OCI-LY7 (cell line): ENCODE results near the gene FOXP1. TPM values are rescaled to one million over a fixed set of nuclear protein-coding genes. Genes with fewer than 3 reads are reported as not detected.

Experiments
- BruUV-seq: library from RNA; stranded (reverse); fragments of 400-500 nt; replicated peaks from 2 replicates; lab custom pipeline; 2021; lab: Mats Ljungman, UMichigan
- CTCF ChIA-PET: fragments of 300-600 bp; sonication (Branson Sonifier 250); formaldehyde crosslinking; loops from one replicate; lab custom pipeline; 2022; ENCODE audit warnings: antibody characterized with exemption; ENCODE audit not compliant: unreplicated experiment; lab: Charles Lee
- POLR2A ChIA-PET: fragments of 300-600 bp; sonication (Branson Sonifier 250); formaldehyde crosslinking; loops from one replicate; lab custom pipeline; 2022; ENCODE audit warnings: antibody characterized with exemption; lab: Charles Lee
- DNase-seq: peaks from one replicate; pipeline ENCODE4 v3.0.0-alpha.2; 2015; ENCODE audit warnings: low spot score
- H2AFZ ChIP-seq: fragments of 200-600 bp; sonication (generic), shearing (Covaris generic); 2 replicates; pipeline ENCODE4 v1.6.1; 2014; ENCODE audit warnings: mild to moderate bottlenecking, antibody characterized with exemption, low read length, moderate library complexity
- H3K27ac ChIP-seq: fragments of 200-600 bp; sonication (generic); 2 replicates; pipeline ENCODE4 v1.5.1; 2014; ENCODE audit warnings: mixed run types, low read depth, mild to moderate bottlenecking, moderate library complexity, low read length, inconsistent platforms; ENCODE audit not compliant: poor library complexity, severe bottlenecking
- H3K36me3 ChIP-seq: fragments of 200-600 bp; sonication (generic); 2 replicates; pipeline ENCODE4 v1.6.1; 2014; ENCODE audit warnings: mild to moderate bottlenecking, antibody characterized with exemption, low read length, moderate library complexity, mixed read lengths; ENCODE audit not compliant: insufficient read depth
- H3K4me1 ChIP-seq: fragments of 200-600 bp; sonication (generic); 2 replicates; pipeline ENCODE4 v1.5.1; 2014; ENCODE audit warnings: mild to moderate bottlenecking, low read length; ENCODE audit not compliant: insufficient read depth, poor library complexity, severe bottlenecking
- H3K4me2 ChIP-seq: fragments of 200-600 bp; sonication (generic); 2 replicates; pipeline ENCODE4 v1.6.1; 2014; ENCODE audit warnings: mild to moderate bottlenecking, low read length
- H3K4me3 ChIP-seq: fragments of 200-600 bp; sonication (generic); 2 replicates; pipeline ENCODE4 v1.5.1; 2014; ENCODE audit warnings: mild to moderate bottlenecking, low read depth, low read length; ENCODE audit not compliant: poor library complexity, severe bottlenecking
- H3K79me2 ChIP-seq: fragments of 200-600 bp; sonication (generic); 2 replicates; pipeline ENCODE4 v1.6.1; 2016; ENCODE audit warnings: low read depth, mild to moderate bottlenecking, low read length, moderate library complexity, mixed read lengths; ENCODE audit not compliant: insufficient read depth
- H3K9me2 ChIP-seq: fragments of 200-600 bp; sonication (generic); 2 replicates; pipeline ENCODE4 v1.6.1; 2016; ENCODE audit warnings: mild to moderate bottlenecking, low read length, mixed read lengths; ENCODE audit not compliant: insufficient read depth
- H3K9me3 ChIP-seq: fragments of 200-600 bp; sonication (generic); 2 replicates; pipeline ENCODE4 v1.6.1; 2014; ENCODE audit warnings: mild to moderate bottlenecking, mixed run types, low read length, mixed read lengths
- H4K20me1 ChIP-seq: fragments of 200-600 bp; sonication (generic); 2 replicates; pipeline ENCODE4 v1.6.1; 2014; ENCODE audit warnings: mild to moderate bottlenecking, antibody characterized with exemption, low read length, moderate library complexity, mixed read lengths; ENCODE audit not compliant: insufficient read depth
- CTCF ChIP-seq: fragments of 200-600 bp; sonication (generic); conservative IDR thresholded peaks from 2 replicates; pipeline ENCODE4 v1.5.1; 2014; ENCODE audit warnings: mild to moderate bottlenecking, antibody characterized with exemption, low read length, moderate library complexity, mixed read lengths
- EZH2phosphoT487 ChIP-seq: fragments of 200-600 bp; sonication (generic); IDR thresholded peaks from 2 replicates; pipeline ENCODE4 v1.6.1; 2018; ENCODE audit warnings: low read depth, borderline replicate concordance, mild to moderate bottlenecking, mixed run types, antibody characterized with exemption, low read length, moderate library complexity, mixed read lengths
- intact Hi-C: fragments of 100-400 bp; cut with micrococcal nuclease; formaldehyde crosslinking; loops from one replicate; pipeline ENCODE4 v1.10.0; 2022; ENCODE audit not compliant: unreplicated experiment
- total RNA-seq, 2 experiments: library from RNA; depleted of rRNA in 1 of 2; stranded (reverse); fragments of >200 nt in 1 of 2; shearing (Covaris generic) in 1 of 2; gene quantifications; 2 replicates each; pipeline ENCODE4 v1.2.3, GENCODE V29; 2014 to 2022

FOXP1 gene
- total RNA-seq, 2 experiments from 2014 or later, result 87.3 to 151 TPM

DNA sequence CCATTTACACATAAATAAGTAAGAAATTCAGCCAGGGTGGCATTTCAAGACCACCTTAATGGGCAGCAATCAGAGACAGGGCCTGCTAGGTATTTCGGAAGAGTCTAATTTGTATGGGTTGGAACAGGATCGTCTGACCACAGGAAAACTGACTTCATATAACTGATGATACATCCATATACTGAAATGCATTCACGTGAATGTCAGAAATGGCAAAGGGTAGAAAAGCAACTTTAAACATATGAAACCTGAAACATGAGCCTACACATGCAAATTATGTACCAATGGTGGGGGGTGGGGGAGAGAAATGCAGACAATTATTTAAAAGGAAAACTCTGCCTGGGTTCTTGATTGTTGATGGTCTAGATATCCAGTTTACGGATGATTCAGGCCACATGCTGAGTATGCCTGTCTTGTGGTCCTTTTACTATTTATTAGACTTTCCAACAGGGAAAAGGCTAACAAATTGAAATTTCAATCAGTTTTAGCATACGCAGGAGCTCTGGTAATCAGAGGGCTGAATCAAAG, 582.2 kb downstream of the FOXP1 start:
- Histone ChIP-seq H3K9me3 (no peaks in the 10 kb centered on the region), H3K79me2 (no peaks in the 10 kb centered on the region; the same call in 1 of the 2 replicates), H2AFZ (no peak overlapping the region), H3K27ac (no peak overlapping the region), H3K4me3 (no peak overlapping the region), H3K4me2 (no peak overlapping the region), H3K9me2 (no peaks in the 10 kb centered on the region), H3K4me1 (peaks cover 20% of the 10 kb centered on the region), H4K20me1 (peaks cover 5% of the 10 kb centered on the region; the same call in 1 of the 2 replicates), H3K36me3 (peaks cover 41% of the 10 kb centered on the region)
- intact Hi-C loops, result loop anchor here (10.0 kb wide), 1 partner anchor 373 kb away; no protein-coding TSS in a partner anchor
- CTCF ChIA-PET, result no interaction called here
- BruUV-seq, result no TSS peak
- no peak for TF ChIP-seq EZH2phosphoT487
- no peak for TF ChIP-seq CTCF
- POLR2A ChIA-PET, result interaction anchor here (0.5 kb wide), 1 partner anchor 312 kb away, joined by 3 read pairs; no protein-coding TSS in a partner anchor
- DNase-seq, result no peak

DNA sequence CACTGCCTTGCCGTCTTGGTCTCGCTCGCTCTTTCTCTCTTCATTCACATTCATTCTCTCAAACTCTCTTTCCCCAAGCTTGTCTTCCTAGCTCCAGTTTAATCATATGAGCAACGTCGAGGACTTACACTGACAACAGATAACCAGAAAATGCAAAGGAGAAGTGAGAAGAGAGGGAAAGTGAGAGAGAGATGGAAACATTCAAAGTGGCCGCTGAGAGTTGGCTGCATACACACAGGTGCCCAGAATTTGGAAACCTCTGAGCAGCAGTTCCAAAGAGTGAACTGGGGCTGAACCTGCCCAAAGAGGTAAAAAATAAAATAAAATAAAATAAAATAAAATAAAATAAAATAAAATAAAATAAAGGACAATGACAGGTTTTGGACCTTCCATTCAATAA, 583.0 kb downstream of the FOXP1 start:
- CTCF ChIA-PET, result no interaction called here
- DNase-seq, result no peak
- intact Hi-C loops, result loop anchor here (10.0 kb wide), 1 partner anchor 374 kb away; no protein-coding TSS in a partner anchor

More for the DNA sequence above, 583.0 kb downstream of the FOXP1 start:
- H3K9me3 ChIP-seq, result no peaks in the 10 kb centered on the region
- no peak overlapping the region for H3K4me3 ChIP-seq
- H3K36me3 ChIP-seq, result peaks cover 45% of the 10 kb centered on the region
- H3K79me2 ChIP-seq, result no peaks in the 10 kb centered on the region; the same call in 1 of the 2 replicates
- no TSS peak for BruUV-seq
- H2AFZ ChIP-seq, result no peak overlapping the region
- no peak overlapping the region for H3K4me2 ChIP-seq
- TF ChIP-seq CTCF (no peak), EZH2phosphoT487 (no peak)
- peaks cover 4% of the 10 kb centered on the region; the same call in 1 of the 2 replicates for H4K20me1 ChIP-seq
- H3K27ac ChIP-seq, result no peak overlapping the region
- POLR2A ChIA-PET, result no interaction called here
- H3K4me1 ChIP-seq, result peaks cover 20% of the 10 kb centered on the region
- H3K9me2 ChIP-seq, result no peaks in the 10 kb centered on the region
